Progenitor cell of endocrine pancreas (in vitro differentiated cells): ENCODE measurements around the gene PPIP5K2. TPM values are rescaled to one million over a fixed set of nuclear protein-coding genes. Genes with fewer than 3 reads are reported as not detected.

Experiments used
- DNase-seq: peaks from one replicate; pipeline ENCODE4 v3.0.0; 2021; ENCODE audit warnings: low spot score; ENCODE audit not compliant: unreplicated experiment
- H3K27ac Mint-ChIP-seq: 2 replicates; pipeline ENCODE4 v1.8.0; 2021; ENCODE audit warnings: mild to moderate bottlenecking, moderate library complexity, mixed read lengths
- H3K27me3 Mint-ChIP-seq: 2 replicates; pipeline ENCODE4 v1.8.0; 2021; ENCODE audit warnings: mixed read lengths
- H3K36me3 Mint-ChIP-seq: 2 replicates; pipeline ENCODE4 v1.8.0; 2022; ENCODE audit warnings: mixed read lengths; ENCODE audit not compliant: insufficient read depth
- H3K4me1 Mint-ChIP-seq: 2 replicates; pipeline ENCODE4 v1.8.0; 2021; ENCODE audit warnings: low read depth, mixed read lengths
- H3K4me3 Mint-ChIP-seq: 2 replicates; pipeline ENCODE4 v1.8.0; 2021; ENCODE audit warnings: low read depth, mild to moderate bottlenecking, moderate library complexity, mixed read lengths
- H3K9me3 Mint-ChIP-seq: 2 replicates; pipeline ENCODE4 v1.8.0; 2021; ENCODE audit warnings: low read depth, mixed read lengths
- total RNA-seq: library from RNA; stranded (reverse); gene quantifications from 2 replicates; pipeline ENCODE4 v1.2.1, GENCODE V29; 2021
- TF ChIP-seq, protein P1 (sequence below): fragments of 200-600 bp; sonication (generic); IDR thresholded peaks from one replicate; pipeline ENCODE4 v1.5.0; 2021; ENCODE audit warnings: antibody characterized with exemption, mild to moderate bottlenecking; ENCODE audit not compliant: unreplicated experiment

The PPIP5K2 gene
- total RNA-seq, 1 donor from 2014 or later, result 89.2 TPM

DNA sequence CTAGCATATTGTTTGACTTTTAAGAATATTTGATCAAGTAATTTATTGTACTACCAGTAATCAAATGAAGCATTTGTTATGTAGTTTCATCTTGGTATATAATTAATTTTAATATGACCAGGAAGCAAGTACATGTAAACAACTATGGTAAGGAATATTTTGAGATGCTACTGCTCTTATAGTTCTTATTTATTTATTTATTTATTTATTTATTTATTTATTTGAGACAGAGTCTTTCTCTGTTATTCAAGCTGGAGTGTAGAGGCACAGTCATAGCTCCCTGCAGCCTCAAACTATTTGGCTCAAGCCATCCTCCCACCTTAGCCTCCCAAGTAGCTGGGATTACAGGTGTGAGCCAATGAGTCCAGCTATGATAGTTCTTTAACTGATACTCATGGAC lies 8.1 kb downstream of the PPIP5K2 start:
- peaks cover 4% of the 10 kb centered on the region for H3K36me3 Mint-ChIP-seq
- H3K27ac Mint-ChIP-seq, result no peak overlapping the region
- no peak for DNase-seq
- TF ChIP-seq, protein P1, sequence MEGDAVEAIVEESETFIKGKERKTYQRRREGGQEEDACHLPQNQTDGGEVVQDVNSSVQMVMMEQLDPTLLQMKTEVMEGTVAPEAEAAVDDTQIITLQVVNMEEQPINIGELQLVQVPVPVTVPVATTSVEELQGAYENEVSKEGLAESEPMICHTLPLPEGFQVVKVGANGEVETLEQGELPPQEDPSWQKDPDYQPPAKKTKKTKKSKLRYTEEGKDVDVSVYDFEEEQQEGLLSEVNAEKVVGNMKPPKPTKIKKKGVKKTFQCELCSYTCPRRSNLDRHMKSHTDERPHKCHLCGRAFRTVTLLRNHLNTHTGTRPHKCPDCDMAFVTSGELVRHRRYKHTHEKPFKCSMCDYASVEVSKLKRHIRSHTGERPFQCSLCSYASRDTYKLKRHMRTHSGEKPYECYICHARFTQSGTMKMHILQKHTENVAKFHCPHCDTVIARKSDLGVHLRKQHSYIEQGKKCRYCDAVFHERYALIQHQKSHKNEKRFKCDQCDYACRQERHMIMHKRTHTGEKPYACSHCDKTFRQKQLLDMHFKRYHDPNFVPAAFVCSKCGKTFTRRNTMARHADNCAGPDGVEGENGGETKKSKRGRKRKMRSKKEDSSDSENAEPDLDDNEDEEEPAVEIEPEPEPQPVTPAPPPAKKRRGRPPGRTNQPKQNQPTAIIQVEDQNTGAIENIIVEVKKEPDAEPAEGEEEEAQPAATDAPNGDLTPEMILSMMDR, result no peak
- H3K4me3 Mint-ChIP-seq, result no peak overlapping the region
- no peaks in the 10 kb centered on the region for H3K9me3 Mint-ChIP-seq
- H3K4me1 Mint-ChIP-seq, result peaks cover 2% of the 10 kb centered on the region
- no peaks in the 10 kb centered on the region for H3K27me3 Mint-ChIP-seq

DNA sequence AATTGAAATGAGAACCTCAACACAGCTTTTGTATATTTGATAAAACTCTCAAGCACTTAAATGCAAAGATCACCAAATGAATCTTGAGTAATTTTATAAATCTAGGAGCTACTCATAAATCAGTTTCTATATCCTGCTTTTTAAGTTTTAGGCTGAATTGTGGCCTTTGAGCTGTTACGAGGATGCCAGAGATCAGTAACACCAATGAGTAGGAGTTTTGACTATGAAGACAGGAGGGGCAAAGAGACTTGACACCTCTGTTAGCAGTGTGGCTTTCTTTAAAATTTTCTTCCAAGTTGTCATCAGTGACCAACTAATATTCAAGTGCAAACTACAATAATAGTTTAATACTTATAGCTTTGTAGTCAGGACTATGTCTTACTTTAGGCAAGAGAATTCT lies 12.6 kb downstream of the PPIP5K2 start:
- H3K36me3 Mint-ChIP-seq, result peaks cover 7% of the 10 kb centered on the region
- no peaks in the 10 kb centered on the region for H3K9me3 Mint-ChIP-seq
- H3K27me3 Mint-ChIP-seq, result no peaks in the 10 kb centered on the region
- TF ChIP-seq, protein P1, result no peak
- H3K4me3 Mint-ChIP-seq, result no peak overlapping the region
- H3K4me1 Mint-ChIP-seq, result peaks cover 2% of the 10 kb centered on the region
- no peak overlapping the region for H3K27ac Mint-ChIP-seq
- DNase-seq, result no peak

DNA sequence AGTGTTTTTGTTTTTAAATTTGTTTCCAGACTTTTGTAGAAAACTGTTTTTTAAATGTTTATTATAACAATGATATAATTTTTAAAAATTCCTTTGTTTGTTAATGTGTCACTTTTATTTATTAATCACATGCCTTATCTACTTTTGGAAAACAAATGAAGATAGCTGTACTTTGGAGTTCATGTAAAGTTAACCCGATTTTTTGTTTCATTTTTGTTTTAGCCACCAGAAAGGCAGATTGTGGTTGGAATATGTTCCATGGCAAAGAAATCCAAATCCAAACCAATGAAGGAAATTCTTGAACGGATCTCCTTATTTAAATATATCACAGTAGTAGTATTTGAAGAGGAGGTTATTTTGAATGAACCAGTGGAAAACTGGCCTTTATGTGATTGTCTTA lies 13.1 kb downstream of the PPIP5K2 start:
- TF ChIP-seq, protein P1, result no peak
- no peak overlapping the region for H3K27ac Mint-ChIP-seq
- peaks cover 2% of the 10 kb centered on the region for H3K4me1 Mint-ChIP-seq
- no peaks in the 10 kb centered on the region for H3K9me3 Mint-ChIP-seq
- DNase-seq, result no peak
- no peak overlapping the region for H3K4me3 Mint-ChIP-seq
- peaks cover 7% of the 10 kb centered on the region for H3K36me3 Mint-ChIP-seq
- H3K27me3 Mint-ChIP-seq, result no peaks in the 10 kb centered on the region

DNA sequence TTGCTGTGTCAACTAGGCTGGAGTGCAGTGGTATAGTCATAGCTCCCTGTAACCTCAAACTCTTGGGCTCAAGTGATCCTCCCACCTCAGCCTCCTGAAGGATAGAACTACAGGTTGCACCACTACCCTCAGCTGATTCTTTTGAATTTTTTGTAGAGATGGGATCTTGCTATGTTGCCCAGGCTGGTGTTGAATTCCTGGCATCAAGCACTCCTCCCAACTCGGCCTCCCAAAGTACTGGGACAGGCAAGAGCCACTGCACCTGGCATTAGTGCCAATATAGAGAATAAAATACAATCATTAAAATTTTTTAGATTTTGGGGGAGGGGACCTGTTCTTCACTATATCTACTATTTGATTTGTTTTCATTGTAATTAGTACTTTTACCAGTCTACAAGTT lies 15.4 kb downstream of the PPIP5K2 start:
- no peak for DNase-seq
- H3K36me3 Mint-ChIP-seq, result peaks cover 20% of the 10 kb centered on the region
- H3K4me3 Mint-ChIP-seq, result no peak overlapping the region
- TF ChIP-seq, protein P1, result no peak
- no peaks in the 10 kb centered on the region for H3K9me3 Mint-ChIP-seq
- no peak overlapping the region for H3K27ac Mint-ChIP-seq
- H3K27me3 Mint-ChIP-seq, result no peaks in the 10 kb centered on the region
- peaks cover 2% of the 10 kb centered on the region for H3K4me1 Mint-ChIP-seq

DNA sequence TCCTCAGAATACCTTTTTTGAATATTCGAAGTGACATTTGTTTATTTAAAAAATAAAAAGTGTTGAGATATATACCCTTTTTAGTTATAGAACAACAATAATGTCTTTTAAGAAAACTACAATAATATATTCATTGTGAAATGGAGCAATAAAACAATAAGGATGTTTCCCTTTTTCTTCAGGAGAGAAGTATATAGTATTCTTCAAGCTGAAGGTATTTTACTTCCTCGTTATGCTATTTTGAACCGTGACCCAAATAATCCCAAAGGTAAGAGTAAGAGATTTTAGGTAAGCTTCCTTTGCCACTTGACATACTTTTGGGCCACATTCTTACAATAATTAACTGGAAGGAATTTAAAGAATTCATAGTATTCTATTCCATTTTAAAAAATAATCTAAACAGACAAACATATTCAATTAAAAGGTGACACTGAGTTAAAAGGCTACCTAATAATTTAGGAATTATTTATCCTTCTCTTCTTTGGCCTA lies 18.1 kb downstream of the PPIP5K2 start:
- DNase-seq, result no peak
- Mint-ChIP-seq H3K4me1 (no peaks in the 10 kb centered on the region), H3K27ac (no peak overlapping the region), H3K4me3 (no peak overlapping the region), H3K27me3 (no peaks in the 10 kb centered on the region), H3K9me3 (no peaks in the 10 kb centered on the region), H3K36me3 (peaks cover 26% of the 10 kb centered on the region)
- TF ChIP-seq, protein P1, result no peak
